ENCODE results near the gene CHD9.
"Not testable (repeated sequence)": the region's sequence is repeated elsewhere in the genome, so short reads cannot be mapped to it uniquely, and the experiment has no call there.

CHD9 gene

GRCh38 chr16:53262645-53263044 is 207.9 kb downstream of the CHD9 start:
- no peak overlapping the region for H3K4me3 ChIP-seq (ENCODE audit: low read depth, low read length)

GRCh38 chr16:53266156-53266555 is 211.4 kb downstream of the CHD9 start:
- H3K4me3 ChIP-seq (ENCODE audit: low read depth, low read length) = no peak overlapping the region

GRCh38 chr16:53278498-53278897 is 223.7 kb downstream of the CHD9 start:
- not testable (repeated sequence) for H3K4me3 ChIP-seq (ENCODE audit: low read depth, low read length)

DNA sequence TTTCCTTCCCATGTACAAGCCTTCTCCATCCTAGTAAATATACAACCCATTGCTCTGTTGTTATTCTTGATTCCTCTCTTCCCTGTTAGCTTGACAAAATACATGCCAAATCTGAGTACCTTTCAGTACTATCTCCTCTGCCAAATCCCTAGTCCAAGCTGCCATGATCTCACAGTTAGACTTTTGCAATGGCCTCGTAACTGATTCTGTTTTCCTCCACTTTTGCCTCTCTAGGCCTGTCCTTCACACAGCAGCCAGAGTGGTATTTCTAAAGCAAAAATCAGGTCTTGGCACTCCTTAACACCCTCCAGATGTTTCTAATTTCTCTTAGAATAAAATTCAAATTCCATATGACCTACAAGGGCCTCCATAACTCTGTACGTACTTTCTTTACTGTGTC is 226.5 kb downstream of the CHD9 start:
- no peak overlapping the region for H3K4me3 ChIP-seq (ENCODE audit: low read depth, low read length)

GRCh38 chr16:53281859-53282258 is 227.1 kb downstream of the CHD9 start:
- no peak overlapping the region for H3K4me3 ChIP-seq (ENCODE audit: low read depth, low read length)

DNA sequence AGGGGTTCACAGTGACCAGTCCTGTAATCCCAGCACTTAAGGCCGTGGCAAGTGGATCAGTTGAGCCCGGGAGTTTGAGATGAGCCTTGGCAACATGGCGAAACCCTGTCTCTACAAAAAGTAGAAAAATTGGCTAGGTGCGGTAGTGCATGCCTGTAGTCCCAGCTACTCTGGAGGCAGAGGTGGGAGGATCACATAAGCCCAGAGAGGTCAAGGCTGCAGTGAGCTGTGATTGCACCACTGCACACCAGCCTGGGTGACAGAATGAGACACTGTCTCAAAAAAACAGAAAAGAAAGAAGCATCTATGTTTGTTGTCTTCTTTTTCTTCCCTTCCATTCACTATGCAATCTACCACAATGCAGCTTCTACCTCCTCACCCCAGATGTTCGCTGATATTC is 227.5 kb downstream of the CHD9 start:
- H3K4me3 ChIP-seq (ENCODE audit: low read depth, low read length) = no peak overlapping the region

DNA sequence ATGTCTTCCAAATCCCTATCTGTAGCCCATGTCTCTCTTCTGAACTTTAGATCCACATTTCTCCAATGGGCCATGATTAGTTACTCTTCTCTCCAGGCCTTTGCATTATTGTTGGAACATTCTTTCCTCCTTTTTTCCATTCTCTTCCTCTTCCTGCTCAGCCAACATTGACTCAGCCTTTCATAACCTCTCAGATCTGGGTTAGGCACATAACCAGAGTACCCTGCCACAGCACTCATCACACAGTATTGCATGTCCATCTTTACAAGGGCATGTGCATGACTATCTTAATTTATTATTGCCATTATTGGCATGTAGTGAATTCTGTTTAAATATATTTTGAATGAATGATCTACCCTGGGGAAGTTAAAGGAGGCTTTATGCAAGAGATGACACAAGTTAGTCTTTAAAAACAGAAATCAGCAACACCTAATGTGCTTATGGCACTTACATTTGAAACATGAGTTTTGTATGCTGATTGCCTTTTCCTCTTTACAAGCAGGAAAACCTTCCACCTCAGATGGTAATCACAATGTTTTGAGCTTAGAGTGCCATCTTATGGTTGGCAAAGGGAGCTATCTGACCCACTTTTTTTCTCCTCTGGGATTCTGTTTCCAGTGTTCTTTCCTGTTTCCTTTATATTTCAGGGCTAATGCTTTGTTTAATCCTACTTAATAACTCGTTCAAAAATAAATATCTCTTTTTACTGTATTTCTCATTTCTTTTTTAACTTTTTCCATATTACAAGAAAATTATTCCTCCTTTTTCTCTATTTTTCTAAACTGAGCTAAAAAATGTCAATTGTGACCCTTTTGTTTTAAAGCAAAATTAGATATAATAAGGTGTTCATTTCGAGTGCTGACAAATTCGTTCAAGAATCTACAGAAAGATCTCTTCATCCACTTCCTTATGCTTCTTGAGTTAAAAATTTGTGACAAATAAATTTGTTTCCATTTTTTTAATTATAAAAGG is 228.5 kb downstream of the CHD9 start:
- H3K4me3 ChIP-seq (ENCODE audit: low read depth, low read length) = no peak overlapping the region

DNA sequence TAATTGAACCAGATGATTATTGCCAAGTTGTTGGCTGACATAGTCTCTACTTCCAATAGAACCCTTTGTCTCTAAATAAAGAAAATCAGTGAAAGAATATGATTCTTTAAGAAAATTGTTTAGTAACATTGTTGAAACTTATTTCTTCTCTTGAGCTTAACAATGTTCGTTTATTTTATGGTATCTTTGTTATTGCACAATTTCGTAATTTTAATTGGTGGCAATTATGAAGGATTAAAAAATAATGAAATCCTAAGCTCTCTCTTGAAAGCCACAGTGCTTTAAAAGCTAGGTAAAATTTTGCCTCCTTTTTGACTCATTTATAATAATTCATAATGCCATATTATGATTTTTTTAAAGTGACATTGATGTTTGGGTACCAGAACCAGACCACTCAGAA is 230.4 kb downstream of the CHD9 start:
- no peak overlapping the region for H3K4me3 ChIP-seq (ENCODE audit: low read depth, low read length)

DNA sequence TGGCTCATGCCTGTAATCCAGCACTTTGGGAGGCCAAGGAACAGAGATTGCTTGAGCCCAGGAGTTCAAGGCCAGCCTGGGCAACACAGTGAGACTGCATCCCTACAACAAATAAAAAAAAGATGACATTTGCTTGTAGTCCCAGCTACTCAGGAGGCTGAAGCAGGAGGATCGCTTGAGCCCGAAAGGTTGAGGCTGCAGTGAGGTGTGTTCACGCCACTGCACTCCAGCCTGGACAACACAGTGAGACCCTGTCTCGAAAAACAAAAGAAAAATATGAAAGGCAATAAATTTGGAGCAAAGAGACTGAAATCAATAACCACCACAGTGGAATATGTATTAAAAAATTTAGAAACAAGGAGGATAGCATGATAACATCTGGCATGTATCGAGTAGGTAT is 235.7 kb downstream of the CHD9 start:
- no peak overlapping the region for H3K4me3 ChIP-seq (ENCODE audit: low read depth, low read length)

GRCh38 chr16:53291757-53292392 is 237.1 kb downstream of the CHD9 start:
- no peak overlapping the region for H3K4me3 ChIP-seq (ENCODE audit: low read depth, low read length)

DNA sequence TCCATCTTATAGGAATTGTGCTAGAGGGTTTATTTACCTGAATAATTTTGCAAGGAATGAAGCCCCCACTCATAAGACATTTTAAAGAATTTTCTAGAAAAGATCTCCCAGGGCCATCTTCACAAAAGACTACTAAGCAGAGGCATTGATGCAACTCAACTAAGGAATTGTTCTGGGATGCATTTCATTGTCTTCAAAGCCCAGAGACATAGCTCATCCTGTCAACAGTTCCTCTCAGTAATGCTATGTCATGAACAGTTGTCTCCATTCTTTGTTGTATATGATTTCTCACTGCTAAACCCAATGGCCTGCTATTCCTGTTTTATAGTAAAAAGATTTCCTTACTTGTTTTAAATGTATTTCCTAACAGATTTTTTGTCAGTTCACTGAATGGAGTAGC is 242.7 kb downstream of the CHD9 start:
- H3K4me3 ChIP-seq (ENCODE audit: low read depth, low read length) = no peak overlapping the region

- no peak overlapping the region for H3K4me3 ChIP-seq (ENCODE audit: low read depth, low read length)
Measured at GRCh38 chr16:53304334-53304733, 249.5 kb downstream of the CHD9 start.

GRCh38 chr16:53305743-53306142 is 251.0 kb downstream of the CHD9 start:
- H3K4me3 ChIP-seq (ENCODE audit: low read depth, low read length) = no peak overlapping the region

DNA sequence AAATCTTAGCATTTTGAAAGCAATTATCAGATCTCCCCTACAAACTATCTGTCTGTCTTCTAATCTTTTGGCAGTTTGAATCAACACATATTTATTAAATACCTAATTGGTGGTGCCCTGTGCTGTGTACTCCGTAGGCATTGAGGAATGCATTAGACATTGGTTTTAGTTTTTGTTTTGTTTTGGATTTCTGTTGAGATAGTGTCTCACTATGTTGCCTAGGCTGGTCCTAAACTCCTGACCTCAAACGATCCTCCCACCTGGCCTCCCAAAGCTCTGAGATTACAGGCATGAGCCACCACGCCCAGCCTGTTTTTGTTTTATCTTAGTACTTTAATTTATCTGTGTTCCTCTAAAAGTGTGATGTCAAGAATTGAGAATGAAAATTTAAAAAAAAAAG is 254.7 kb downstream of the CHD9 start:
- no peak overlapping the region for H3K4me3 ChIP-seq (ENCODE audit: low read depth, low read length)

- no peak overlapping the region for H3K4me3 ChIP-seq (ENCODE audit: low read depth, low read length)
Measured at GRCh38 chr16:53320992-53321391, 266.2 kb downstream of the CHD9 start.

DNA sequence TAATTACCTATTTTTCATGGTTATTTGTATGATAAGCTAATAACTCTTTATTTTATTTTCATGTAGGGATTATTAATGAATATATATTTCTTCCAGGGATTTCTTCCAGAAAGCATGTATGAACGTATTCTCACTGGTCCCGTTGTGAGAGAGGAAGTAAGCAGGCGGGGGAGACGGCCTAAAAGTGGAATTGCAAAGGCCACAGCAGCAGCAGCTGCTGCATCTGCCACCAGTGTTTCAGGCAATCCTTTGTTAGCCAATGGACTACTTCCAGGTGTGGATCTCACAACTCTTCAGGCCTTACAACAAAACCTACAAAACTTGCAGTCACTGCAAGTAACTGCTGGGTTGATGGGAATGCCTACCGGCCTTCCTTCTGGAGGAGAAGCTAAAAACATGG is 269.1 kb downstream of the CHD9 start:
- H3K4me3 ChIP-seq (ENCODE audit: low read depth, low read length) = no peak overlapping the region

DNA sequence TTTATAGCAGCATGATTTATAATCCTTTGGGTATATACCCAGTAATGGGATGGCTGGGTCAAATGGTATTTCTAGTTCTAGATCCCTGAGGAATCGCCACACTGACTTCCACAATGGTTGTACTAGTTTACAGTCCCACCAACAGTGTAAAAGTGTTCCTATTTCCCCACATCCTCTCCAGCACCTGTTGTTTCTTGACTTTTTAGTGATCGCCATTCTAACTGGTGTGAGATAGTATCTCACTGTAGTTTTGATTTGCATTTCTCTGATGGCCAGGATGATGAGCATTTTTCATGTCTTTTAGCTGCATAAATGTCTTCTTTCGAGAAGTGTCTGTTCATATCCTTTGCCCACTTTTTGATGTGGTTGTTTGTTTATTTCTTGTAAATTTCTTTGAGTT is 276.2 kb downstream of the CHD9 start:
- not testable (repeated sequence) for H3K4me3 ChIP-seq (ENCODE audit: low read depth, low read length)

GRCh38 chr16:53334581-53334980 is 279.8 kb downstream of the CHD9 start:
- no peak overlapping the region for H3K4me3 ChIP-seq (ENCODE audit: low read depth, low read length)

DNA sequence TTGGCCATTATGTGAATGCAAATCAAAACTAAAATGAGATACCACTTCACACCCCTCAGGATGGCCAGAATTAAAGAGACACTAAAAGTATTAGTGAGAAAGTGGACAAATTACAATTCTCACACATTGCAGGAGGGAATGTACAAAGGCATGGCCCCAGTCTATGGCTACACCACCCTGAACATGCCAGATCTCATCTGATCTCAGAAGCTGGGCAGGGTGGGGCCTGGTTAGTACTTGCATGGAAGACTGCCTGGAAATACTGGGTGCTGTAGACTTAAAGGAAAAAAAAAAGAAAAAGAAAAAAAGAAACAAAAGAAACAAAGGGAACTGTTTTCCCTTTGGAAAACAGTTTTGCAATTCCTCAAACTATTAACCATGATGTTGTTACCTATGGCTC is 282.5 kb downstream of the CHD9 start:
- no peak overlapping the region for H3K4me3 ChIP-seq (ENCODE audit: low read depth, low read length)

- H3K4me3 ChIP-seq (ENCODE audit: low read depth, low read length) = no peak overlapping the region
Measured at GRCh38 chr16:53341792-53342191, 287.0 kb downstream of the CHD9 start.

- H3K4me3 ChIP-seq (ENCODE audit: low read depth, low read length) = no peak overlapping the region
Measured at GRCh38 chr16:53355064-53355463, 300.3 kb downstream of the CHD9 start.

GRCh38 chr16:53356478-53357207 is 301.9 kb downstream of the CHD9 start:
- no peak overlapping the region for H3K4me3 ChIP-seq (ENCODE audit: low read depth, low read length)
